Panc1 (cell line): ENCODE results near the gene DBP.

Experiments used
- CTCF ChIP-seq: fragments of 450-650 bp; IDR thresholded peaks from 2 replicates; pipeline ENCODE4 v1.5.1; 2017; ENCODE audit warnings: mild to moderate bottlenecking
- REST ChIP-seq, 2 experiments: IDR thresholded peaks; 2 replicates each; pipeline ENCODE4 v1.6.1; 2011 to 2012; ENCODE audit warnings: low read depth in 2 of 2, control low read depth in 1 of 2, low read length in 1 of 2, mild to moderate bottlenecking in 1 of 2, moderate library complexity in 1 of 2; ENCODE audit not compliant: insufficient read depth in 1 of 2

- TF ChIP-seq CTCF (no peak), REST (IDR thresholded peaks at IDR 0.05; ENCODE audit: insufficient read depth in 1 of 2, low read depth in 2 of 2, low read length in 1 of 2) (no peak)
Observed at GRCh38 chr19:48629297-48629598, 7.9 kb downstream of the DBP start.
